Cerebellar nuclear complex (tissue), 1 donor: ENCODE measurements around the gene ACKR2.
"Not testable (repeated sequence)": the region's sequence is repeated elsewhere in the genome, so short reads cannot be mapped to it uniquely, and the experiment has no call there.

Experiments
- DNase-seq, 2 experiments: peaks; one replicate each; lab custom pipeline; 2025; lab: John Stamatoyannopoulos, UW

The ACKR2 gene

GRCh38 chr3:42855547-42856380 is 46.5 kb downstream of the ACKR2 start:
- no peak for DNase-seq

GRCh38 chr3:42856544-42856943 is 47.3 kb downstream of the ACKR2 start:
- no peak for DNase-seq

DNA sequence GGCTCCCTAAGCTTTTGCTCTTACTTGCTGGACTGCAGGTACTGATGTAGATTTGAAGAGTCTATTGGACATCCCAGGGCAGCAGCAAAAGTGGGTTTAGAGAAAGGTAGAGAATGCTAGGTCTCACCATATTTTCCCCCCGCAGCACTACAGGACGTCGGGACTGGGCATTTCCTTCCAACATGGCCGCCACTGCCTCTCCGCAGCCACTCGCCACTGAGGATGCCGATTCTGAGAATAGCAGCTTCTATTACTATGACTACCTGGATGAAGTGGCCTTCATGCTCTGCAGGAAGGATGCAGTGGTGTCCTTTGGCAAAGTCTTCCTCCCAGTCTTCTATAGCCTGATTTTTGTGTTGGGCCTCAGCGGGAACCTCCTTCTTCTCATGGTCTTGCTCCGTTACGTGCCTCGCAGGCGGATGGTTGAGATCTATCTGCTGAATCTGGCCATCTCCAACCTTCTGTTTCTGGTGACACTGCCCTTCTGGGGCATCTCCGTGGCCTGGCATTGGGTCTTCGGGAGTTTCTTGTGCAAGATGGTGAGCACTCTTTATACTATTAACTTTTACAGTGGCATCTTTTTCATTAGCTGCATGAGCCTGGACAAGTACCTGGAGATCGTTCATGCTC is 55.2 kb downstream of the ACKR2 start:
- DNase-seq = no peak

DNA sequence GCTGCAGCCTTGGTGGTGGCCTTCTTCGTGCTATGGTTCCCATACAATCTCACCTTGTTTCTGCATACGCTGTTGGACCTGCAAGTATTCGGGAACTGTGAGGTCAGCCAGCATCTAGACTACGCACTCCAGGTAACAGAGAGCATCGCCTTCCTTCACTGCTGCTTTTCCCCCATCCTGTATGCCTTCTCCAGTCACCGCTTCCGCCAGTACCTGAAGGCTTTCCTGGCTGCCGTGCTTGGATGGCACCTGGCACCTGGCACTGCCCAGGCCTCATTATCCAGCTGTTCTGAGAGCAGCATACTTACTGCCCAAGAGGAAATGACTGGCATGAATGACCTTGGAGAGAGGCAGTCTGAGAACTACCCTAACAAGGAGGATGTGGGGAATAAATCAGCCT is 56.0 kb downstream of the ACKR2 start:
- no peak for DNase-seq

- DNase-seq = no peak
These were observed 57.9 kb downstream of the ACKR2 start for GRCh38 chr3:42867138-42867537.

- no peak for DNase-seq
These were observed 59.6 kb downstream of the ACKR2 start for GRCh38 chr3:42868841-42869240.

DNA sequence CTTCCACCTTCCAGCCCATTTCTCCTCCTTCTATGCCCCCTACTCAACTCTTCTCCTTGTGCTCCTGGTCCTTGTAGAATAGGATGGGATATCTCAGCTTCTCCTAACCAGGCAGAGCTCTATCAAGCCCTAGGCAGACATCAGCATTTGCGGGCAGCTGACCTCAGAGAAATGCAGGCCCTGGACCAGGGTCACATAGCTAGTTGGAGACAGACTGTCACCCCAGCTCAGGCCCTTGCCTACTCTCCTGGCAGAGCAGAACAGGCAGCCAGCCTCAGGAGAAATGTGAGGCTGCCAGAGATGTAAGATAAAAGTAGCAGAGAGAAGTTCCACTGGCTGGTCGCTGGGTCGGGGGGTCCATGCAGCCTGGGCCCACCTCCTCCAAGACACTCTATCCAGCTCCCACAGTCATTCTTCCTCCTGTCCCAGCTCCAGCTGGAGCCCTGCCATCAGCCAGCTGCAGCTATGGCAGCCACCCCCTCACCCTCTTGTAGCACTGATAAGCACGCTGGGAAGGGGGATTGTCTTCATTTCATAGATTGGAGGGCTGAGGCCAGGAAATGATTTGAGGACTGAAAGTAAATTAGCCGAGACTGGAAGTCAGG is 62.4 kb downstream of the ACKR2 start:
- DNase-seq = no peak

- DNase-seq = no peak
These were observed 63.5 kb downstream of the ACKR2 start for GRCh38 chr3:42872718-42873117.

DNA sequence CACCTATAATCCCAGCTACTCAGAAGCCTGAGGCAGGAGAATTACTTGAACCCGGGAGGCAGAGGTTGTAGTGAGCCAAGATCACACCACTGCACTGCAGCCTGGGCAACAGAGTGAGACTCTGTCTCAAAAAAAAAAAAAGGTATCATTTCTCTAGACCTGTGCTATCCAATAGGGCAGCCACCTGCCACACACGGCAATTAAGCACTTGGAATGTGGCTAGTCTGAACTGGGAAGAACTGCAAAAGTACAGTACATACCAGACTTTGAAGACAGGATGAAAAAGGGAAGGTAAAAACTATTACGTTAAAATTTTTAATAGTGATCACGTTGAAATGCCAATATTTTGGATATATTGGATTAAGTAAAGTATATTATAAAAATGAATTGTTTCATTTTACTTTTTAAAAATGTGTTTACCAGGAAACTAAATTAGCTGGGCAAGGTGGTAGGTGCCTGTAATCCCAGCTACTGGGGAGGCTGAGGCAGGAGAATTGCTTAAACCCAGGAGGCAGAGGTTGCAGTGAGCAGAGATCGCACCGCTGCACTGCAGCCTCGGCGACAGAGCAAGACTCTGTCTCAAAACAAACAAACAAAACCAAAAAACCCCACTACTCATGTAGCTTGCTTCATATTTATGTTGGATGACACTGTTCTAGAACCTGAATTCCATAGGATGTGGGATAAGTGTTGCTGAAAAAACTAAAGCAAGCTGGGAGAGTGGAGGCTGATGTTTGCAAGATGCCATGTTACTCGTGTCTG is 64.2 kb downstream of the ACKR2 start:
- DNase-seq = no peak

- no peak for DNase-seq
These were observed 65.5 kb downstream of the ACKR2 start for GRCh38 chr3:42874749-42875148.

DNA sequence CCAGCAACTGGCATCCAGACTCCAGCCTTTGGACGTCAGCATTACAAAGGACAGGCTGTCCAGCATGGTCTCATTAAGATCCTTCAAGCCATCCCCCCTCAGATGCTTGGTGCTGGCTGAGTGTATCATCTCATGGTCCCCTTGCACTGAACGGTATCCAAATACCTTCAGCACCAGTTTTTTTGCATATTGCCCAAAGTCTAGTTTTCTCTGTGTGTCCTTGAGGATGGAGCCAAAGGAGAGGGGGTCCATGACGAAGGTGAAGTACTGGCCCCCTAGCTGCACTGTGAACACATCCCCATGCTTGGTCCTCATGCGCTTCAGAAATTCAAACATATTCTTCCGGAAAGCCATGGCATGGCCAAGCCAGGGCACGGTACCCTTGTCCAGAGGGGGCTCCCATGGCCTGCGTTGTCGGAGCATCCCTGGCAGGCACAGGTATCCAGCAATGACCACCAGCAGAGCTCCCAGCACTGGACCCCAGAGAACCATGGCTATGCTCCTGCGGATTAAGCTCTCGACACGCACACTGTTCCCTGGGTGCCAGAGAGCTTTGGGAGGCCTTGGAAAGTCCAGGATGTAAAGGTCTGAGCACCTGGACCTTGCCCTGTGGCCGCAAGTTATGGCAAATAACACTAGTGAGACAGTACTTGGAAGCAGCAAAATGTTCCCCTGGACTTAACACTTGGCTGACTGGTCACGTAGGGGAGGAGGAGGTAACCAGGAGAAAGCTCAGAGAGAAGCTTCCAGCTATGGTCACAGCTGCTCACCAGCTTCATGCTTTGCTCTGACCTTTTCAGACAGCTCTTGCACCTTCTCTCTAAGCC is 66.3 kb downstream of the ACKR2 start, which contains the start of gene CYP8B1:
Gene CYP8B1 (minus strand): TSS at position 555 of the 827 bp plus-strand sequence. CDS start 63 bp downstream, at position 492.
- DNase-seq = no peak

- DNase-seq = no peak
These were observed 67.2 kb downstream of the ACKR2 start for GRCh38 chr3:42876401-42876800.

DNA sequence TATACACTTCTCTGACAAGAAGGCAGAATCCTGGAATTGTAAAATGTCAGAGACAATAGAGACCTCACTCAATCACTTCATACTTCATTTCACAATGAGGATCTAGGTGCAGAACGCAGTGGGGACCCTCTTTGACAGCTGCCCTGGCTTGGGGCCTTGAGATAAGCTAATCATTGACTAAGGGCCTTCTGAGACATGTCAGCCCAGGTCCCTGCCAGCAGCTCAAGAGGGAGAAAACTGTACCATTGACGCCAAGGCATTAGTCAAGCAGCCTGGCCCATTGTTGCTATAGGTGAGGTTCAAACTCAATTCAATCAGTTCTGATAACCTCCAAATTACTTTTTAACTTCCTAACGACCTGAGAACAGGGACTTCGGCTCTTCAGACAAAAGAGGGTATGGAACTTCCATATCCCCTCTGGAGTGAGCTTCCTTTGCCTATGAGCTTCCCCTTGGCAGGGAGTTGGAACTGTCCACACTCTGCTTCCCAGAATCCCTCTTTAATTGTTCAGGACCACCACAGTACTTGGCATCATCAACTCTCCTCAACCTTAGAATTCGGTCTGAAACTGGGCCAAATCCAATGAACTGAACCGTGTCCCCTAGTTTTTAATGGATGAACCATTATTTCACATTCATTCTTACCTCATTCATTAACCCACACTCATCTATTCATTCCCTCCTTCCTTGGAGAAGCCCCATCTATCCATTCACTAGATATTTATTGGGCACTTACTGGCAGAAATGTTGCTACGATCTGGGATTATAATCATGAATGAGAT is 67.9 kb downstream of the ACKR2 start:
- no peak for DNase-seq

GRCh38 chr3:42877881-42878280 is 68.6 kb downstream of the ACKR2 start:
- no peak for DNase-seq

- DNase-seq = no peak
These were observed 70.9 kb downstream of the ACKR2 start for GRCh38 chr3:42880183-42880582.

GRCh38 chr3:42880601-42881451 is 71.6 kb downstream of the ACKR2 start:
- peak in 1 of 2 experiments; percentile 1 for DNase-seq

DNA sequence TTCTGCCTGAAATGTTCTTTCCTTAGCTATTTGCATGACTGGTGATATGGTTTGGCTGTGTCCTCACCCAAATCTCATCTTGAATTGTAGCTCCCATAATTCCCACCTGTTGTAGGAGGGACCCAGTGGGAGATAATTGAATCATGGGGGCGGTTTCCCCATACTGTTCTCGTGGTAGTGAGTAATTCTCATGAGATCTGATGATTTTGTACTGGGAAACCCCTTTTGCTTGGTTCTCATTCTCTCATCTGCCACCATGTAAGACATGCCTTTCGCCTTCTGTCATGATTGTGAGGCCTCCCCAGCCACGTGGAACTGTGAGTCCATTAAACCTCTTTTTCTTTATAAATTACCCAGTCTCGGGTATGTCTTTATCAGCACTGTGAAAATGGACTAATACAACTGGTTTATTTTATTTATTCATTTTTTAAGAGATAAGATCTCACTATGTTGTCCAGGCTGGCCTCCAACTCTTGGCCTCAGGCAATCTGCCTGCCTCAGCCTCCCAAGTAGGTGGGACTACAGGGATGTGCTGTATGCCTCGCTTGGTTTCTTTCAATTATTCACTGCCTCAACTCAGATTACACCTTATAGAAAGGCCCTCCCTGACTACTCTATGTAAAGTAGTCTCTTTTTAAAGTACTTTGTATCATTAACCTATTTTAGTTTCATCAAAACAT is 74.1 kb downstream of the ACKR2 start:
- DNase-seq = not testable (repeated sequence)

DNA sequence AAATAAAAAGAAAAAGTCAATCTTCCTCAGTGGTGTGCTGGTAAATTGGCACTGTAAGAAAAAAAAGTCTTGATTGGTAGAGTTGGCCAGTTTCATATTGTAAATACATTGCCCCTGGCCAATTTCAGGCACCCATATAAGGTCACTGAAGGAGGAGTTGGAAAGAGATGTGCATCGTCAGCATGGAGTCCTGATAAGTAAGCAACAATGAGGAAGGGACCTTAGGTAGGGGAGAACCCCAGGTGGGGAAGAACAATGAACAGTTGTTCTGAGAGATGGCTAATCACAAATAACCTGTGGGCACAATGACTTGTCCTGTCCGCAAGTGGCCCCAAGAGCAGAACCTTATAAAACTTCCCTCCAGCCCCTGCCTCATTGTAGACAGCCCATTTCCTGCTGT is 75.1 kb downstream of the ACKR2 start:
- no peak for DNase-seq

DNA sequence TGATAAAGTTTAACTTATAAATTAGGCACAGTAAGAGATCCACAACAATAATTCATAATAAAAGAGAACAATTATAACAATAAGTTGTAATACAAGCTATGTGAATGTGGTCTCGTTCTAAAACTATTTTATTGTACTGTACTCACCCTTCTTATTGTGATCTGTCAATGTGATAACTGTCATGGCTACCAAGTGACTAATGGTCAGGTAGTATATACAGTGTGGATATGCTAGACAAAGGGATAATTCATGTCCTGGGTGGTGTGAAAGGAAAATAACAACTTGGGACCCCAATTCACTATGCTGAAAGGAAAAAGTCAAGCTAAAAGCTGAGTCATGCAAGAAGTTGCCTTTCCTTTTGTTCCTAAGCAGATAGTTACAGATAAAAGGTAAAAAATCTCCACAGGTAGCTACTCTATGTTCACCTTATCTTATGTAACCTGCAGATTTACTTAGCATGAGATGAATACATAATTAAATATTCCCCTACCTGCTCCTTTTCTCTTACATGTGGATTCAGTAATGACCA is 77.1 kb downstream of the ACKR2 start:
- no peak for DNase-seq
